ENCODE results near the gene SOX1.

DNA sequence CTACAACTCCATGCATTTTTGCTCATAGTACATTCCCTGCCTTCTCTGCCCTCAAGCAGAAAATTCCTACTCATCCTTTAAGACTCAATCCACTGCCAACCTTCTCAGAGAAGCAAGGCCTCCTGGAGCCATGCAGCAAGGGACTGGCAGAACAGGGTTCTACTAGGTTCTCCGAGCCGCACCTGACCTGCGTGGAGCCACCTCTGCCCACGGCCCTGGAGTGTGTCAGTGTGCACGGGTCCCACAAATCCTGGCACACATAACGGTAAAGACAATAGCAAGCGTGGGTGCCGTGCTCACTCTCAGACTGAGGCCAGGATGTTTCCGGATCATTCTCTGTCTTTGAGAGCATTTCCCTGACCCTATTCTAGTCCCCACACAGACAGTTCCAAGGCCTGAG is 30.0 kb downstream of the SOX1 start:
- TF ChIP-seq TAF1 (IDR thresholded peaks at IDR 0.05; ENCODE audit: low read depth) (no peak), CTCF (IDR thresholded peaks at IDR 0.05; ENCODE audit: poor library complexity, severe bottlenecking) (no peak)
